GM12872 (cell line): Measurements from ENCODE around the gene ENG.
A peak's percentile ranks its signal among the peaks of the same experiment; 100 is the strongest.

ENCODE experiments used
- TF ChIP-seq, protein P1 (sequence below): IDR thresholded peaks from 3 replicates; pipeline ENCODE4 v1.5.1; 2011; ENCODE audit warnings: low read depth, mild to moderate bottlenecking, low read length, moderate library complexity; ENCODE audit not compliant: insufficient read depth

ENG gene

DNA sequence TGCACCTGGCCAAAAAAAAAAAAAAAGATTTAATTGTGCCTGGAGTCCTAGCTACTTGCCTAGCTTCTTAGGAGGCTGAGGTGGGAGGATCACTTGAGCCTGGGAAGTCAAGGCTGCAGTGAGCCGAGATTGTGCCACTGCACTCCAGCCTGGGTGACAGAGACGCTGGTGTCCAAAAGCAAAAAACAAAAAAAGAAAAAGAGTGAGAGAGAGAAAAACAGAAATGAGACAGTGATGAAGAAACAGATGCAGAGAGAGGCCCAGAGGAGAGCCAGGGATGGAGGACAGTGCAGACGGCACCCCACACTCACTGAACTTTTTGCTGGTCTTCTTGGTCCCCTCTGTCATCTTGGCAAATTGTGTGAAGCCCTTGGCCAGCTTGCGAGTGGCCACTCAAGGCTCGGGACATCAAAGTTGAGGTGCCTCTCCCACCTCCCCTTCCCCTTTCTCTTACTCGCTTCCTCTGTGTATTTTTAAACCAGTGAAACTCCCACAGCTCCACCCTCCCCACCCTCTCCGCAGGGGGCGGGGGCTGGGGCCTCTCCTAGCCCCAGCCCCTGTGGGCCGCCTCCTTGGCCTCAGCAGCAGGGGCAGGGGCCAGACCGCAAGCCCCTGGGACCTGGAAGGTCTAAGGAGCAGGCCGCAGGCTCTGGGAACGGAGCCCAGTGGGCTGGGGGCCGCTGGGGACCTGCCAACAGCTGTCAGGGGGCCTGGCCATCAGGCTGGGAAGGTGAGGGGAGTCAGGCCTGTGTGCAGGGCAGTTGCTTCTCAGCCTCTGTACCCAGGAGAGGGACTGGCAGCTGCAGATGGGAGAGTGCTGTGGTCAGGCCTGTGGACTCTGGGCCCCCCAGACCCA lies 76.0 kb downstream of the ENG start, which contains the start of gene SH2D3C:
SH2D3C (minus strand) TSS at position 387 of the 856 bp plus-strand sequence; CDS start at position 348, 39 bp downstream.
- TF ChIP-seq, protein P1, sequence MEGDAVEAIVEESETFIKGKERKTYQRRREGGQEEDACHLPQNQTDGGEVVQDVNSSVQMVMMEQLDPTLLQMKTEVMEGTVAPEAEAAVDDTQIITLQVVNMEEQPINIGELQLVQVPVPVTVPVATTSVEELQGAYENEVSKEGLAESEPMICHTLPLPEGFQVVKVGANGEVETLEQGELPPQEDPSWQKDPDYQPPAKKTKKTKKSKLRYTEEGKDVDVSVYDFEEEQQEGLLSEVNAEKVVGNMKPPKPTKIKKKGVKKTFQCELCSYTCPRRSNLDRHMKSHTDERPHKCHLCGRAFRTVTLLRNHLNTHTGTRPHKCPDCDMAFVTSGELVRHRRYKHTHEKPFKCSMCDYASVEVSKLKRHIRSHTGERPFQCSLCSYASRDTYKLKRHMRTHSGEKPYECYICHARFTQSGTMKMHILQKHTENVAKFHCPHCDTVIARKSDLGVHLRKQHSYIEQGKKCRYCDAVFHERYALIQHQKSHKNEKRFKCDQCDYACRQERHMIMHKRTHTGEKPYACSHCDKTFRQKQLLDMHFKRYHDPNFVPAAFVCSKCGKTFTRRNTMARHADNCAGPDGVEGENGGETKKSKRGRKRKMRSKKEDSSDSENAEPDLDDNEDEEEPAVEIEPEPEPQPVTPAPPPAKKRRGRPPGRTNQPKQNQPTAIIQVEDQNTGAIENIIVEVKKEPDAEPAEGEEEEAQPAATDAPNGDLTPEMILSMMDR = no peak

DNA sequence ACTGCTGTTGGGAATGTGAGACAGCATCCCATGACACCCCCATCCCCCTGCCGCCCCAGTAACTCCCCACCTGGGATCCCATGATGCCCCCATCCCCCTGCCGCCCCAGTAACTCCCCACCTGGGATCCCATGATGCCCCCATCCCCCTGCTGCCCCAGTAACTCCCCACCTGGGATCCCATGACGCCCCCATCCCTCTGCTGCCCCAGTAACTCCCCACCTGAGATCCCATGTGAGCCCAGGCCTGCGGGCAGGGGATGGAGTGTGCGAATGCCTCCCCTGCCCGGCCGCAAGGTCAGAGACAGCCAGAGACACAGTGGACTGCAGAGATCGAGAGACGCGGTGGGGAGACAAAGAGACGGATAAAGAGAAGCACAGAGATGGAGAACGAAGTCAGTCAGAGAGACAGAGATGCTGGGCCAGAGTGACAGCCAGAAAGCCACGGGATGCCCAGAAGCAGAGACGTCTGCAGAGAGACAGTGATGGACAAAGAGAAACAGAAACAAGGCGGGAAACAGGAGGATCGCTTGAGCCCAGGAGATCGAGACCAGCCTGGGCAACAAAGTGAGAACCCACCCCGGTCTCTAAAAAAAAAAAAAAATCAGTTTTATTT lies 77.0 kb downstream of the ENG start:
- TF ChIP-seq, protein P1 = no peak

DNA sequence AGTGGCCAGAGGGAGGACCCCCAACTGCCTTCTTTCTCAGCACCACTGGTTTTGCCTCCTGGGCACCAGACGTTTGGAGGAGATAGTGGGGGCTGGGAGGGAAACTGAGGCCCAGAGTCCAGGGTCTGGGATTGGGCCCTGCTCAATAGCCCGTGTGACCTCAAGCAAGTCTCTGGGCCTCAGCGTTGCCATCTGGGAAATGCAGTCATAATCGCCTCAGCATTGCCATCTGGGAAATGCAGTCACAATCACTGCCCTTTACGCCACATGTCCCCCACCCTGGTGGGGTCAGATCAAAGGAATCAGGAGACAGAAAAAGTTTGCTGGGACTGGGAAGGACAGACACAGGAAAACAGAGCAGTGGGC lies 77.6 kb downstream of the ENG start:
- TF ChIP-seq, protein P1 = no peak

DNA sequence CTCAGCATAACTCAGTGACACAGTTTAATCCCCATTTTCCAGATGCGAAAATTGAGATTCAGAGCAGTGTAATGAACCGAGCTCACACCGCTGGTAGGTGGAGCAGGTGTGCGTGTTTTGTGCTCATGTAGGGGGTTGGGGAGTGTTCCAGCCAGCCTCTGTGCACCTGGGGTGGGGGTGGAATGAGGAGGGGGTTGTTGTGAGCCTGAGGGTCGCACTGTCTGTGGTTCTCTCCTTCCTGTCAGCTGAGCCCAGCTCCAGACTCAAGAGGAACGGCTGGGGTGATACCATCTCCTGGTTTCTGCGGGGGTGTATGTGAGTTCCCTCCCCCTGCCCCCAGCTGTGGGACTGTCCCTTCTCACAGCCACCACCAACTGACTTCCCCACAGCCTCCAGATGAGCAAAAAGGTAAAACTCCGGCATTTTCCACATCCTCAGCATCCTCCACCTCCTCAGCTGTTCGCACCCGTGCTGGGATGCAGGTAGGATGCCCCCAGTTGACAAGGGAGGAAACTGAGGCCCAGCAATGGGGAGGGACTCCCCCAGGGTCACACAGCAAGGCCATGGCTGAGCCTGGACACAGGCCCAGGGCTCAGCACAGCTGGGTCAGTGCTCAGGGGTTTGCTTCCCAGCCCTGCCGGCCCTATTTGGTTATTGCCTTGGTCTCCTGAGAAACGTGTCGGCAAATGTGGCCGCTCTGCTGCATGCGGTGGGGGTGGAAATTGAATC lies 78.1 kb downstream of the ENG start:
- TF ChIP-seq, protein P1 = 0 out of 3 replicates have a peak, but pooled peaks have one; percentile 15

DNA sequence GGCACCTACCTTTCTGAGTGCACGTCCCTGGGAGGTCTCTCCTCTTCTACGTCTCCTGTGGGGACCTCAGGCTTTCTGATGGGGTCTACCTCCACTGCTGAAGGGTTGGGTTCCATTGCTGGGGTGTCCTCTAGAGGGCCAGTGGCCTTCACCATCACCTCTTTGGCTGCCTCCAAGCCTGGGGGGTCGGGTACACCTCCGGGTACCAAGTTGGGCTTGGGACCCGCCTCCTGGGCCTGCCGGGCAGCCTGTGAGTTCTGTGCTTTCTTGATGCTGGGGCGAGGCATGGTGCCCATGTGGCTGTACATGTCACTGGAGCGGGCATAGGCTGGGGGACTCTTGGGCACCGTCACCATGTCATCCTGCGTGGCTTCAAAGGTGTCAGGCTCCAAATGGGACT lies 80.5 kb downstream of the ENG start:
- TF ChIP-seq, protein P1 = no peak

DNA sequence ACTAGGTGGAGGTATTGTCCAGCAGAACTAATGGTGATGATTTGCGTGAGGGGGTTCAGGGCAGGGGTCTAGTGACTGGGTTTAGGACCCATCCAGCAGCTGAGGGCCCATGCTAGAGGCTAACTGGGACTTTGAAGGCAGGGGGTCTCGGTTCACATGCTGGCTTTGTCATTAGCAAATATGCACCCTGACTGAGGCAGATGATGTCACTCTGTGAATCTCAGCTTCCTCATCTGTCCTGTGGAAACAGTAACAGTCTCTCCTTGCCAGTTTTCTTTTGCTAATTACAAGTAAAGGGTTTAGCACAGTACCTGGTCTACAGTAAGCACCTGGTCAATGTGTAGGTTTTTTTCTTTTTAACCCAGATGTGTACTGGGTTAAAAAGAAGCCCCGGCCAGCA lies 81.2 kb downstream of the ENG start:
- TF ChIP-seq, protein P1 = no peak

DNA sequence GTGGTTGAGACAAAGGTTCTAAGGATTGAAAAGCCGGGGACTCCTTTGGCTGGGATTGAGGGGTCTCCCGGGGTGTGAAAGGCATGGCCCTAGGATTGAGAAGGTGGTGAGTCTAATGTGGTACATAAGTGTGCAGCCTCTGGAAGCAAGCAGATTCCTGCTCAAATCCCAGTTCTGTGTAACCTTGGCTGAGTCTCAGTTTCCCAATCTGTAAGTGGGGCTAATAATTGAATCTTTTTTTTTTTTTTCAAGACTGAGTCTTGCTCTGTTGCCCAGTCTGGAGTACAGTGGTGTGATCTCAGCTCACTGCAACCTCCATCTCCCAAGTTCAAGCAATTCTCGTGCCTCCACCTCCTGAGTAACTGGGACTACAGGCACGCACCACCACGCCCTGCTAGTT lies 81.9 kb downstream of the ENG start:
- TF ChIP-seq, protein P1 = no peak
